Suppressor macrophage treated with lipopolysaccharide for 4 hours (primary cell): Measurements from ENCODE around the gene MYRIP.
"Not testable (repeated sequence)": the region's sequence is repeated elsewhere in the genome, so short reads cannot be mapped to it uniquely, and the experiment has no call there.

ENCODE experiments used
- DNase-seq: peaks from one replicate; pipeline ENCODE4 v3.0.0-alpha.2; 2020

The MYRIP gene

GRCh38 chr3:39972508-39972907, 163.1 kb downstream of the MYRIP start:
- DNase-seq = no peak

DNA sequence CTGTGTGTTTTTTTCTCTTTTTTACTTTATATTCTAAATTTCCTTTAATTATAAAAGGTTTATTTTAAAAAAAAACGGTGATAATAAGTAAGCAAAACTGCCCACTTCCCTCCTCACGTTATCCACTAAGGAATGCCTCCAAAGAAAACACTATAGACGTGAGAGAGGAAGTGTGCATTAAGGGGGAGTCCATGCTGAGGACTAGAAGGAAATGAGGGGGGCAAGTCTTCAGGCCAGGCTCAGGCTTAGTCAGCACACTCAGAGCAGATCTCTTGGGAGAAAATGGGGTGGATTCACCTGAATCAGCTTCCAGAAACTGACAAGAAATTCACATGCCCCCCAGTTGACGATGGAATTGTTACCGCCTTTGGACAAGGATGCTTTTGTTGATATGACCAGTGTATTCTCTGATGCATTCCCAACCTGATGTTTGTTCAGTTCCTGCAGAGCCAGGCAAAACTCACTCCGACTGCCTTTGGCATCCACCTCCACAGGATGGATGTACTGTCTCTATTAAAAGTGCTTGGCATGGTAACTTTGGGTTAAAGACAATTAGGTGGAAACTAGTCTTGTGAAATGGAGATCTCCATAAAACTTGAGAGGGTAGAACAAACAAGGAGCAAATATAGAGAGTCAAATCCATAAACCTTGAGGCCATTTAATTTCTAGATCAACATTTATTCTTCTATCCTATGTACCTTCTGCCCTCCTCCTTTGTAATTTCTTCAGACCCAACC, 167.8 kb downstream of the MYRIP start:
- no peak for DNase-seq

DNA sequence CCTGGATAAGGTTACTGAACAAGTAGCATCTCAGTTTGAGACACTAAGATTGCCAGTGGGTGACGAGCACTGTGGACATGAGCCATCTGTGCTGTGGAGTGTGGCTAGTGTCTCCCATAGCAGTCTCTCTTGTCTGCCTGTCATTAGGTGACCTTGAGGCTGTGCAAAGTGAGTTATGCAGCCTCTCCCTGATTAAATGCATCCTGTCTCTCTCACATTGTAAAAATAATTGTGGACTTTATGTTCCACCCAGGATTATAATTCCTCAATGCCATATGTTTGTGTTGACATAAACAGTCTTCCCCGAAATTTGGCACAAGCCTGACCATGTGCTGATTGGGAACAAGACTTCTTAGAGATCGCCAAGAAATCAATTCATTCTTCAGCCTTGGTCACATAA, 168.9 kb downstream of the MYRIP start:
- no peak for DNase-seq

GRCh38 chr3:39980058-39980457, 170.6 kb downstream of the MYRIP start:
- no peak for DNase-seq

DNA sequence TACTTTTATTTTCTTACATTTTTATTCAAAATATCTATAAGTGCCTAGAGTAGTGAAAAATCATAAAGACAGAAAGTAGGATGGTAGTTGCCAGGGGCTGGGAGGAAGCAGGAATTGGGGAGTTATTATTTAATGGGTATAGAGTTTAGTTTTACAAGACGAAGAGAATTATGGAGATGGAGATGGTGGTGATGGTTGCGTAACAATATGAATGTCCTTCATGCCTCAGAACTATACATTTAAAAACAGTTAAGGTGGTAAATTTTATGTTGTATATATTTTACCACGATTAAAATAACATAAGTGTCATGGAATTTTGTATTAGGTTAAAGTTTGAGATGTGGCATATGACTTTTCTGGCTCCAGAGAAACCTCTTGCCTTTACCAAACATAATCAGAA, 171.4 kb downstream of the MYRIP start:
- no peak for DNase-seq

DNA sequence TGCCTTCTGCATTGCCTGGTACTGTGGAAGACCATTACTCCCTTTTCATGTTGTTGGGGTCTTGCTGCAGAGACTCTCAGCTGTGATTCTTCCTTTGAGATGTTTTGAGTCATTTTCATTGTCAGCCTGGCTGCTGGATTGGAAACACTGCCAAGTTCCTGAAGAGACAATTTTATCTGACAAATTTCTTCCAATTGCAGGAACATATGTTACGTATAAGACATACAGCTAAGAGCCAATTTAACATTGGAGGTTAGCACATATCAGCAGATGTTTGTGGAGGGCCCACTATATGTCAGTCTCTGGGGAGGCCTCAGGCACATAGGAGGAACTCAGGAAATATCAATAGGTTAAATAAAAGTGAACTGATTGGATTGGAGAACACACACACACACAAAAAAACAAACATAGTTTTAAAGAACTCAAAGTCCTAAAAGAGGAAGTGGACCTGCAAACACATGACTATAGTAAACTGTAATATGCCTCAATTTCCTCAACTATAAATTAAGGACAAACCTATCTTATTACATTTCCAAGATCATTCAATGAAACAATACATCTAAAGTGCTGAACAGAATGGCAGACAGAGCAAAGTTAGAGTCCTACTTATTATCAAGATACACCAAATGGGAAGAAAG, 172.3 kb downstream of the MYRIP start:
- no peak for DNase-seq

DNA sequence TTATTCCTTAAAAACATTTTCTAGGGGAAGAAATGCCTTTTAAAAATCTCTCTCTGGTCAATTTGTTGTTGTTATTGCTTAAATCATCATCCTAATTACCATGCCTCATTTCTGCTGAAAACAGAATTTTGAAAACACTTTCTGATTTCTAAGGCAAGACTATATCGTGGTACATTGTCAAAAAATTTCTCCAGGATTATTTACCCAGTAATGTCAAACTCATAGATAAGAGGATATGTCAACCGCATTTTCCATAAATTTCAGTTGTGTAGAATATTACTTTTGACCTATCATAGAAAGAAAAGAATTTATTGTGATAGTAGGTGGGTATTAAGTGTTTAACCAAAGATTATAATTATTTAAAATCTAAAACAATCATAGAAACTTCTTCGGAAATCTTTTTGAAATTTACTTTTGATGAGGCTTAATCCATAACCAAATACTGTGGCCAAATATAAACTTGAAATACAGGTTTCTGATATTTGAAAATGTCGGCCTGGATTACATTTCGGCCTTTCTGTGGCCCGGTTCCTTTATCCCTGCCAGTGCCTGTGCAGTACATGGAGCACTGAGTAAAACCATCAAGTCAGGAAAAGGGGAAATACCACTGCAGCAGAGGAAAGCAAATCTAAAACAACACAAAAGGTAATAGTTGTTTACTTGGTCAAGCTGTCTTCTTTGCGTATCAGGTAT, 173.4 kb downstream of the MYRIP start:
- DNase-seq = no peak

DNA sequence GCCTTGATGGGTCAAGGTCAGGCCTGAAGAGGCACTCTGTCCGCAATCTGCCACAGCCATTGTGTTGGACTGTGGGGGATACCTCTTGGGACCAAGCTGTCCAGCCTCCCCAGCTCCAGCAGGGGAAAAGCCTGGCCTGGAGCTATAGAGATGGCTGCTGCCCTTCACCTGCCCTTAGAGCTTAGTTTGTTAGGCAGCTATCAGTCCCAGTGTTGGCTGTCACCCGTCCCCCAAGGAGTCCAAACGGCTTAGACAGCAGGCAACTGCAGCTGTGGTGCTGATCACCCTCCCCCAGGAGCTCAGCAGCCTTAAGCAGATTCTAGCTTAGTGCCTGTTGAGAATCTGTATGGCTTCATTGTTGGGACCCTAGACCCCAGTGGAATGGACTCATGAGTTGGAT, 180.3 kb downstream of the MYRIP start:
- no peak for DNase-seq

GRCh38 chr3:39990532-39990931, 181.1 kb downstream of the MYRIP start:
- peak; percentile 68 for DNase-seq

DNA sequence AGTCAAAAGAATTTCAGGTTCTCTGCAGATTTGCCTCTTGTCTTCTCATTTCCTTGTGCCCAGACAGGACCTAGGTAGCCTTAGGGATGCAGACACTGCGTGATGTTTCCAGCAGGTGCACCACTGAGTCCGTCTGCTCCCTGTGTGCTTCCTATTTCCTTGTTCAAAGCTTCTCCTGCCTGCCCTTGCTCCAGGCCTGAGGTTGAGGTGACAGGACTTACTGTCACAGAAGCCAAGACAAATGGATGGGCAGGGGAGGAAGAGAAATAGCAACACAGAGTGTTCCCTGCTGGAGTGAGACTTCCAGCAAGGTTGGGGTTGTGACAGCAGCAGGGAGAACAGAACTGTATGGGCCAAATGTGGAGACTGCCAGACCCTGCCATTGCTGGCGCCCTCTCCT, 199.4 kb downstream of the MYRIP start:
- no peak for DNase-seq

GRCh38 chr3:40009991-40010390, 200.6 kb downstream of the MYRIP start:
- no peak for DNase-seq

DNA sequence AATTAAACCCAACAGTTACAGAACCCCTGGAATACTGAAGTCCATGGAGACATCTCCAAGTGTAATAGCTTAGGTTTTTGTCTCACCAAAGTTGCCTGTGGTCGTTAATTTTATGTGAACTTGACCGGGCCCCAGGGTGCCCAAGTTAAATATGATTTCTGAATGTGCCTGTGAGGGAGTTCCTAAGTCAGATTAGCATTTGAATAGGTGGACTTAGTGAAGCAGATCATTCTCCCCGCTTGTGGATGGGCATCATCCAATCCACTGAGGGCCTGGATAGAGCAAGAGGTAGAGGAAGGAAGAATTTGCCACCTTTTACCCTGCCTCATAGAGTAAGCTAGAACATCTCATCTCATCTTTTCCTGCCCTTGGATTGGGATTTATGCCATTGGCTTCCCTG, 203.0 kb downstream of the MYRIP start:
- DNase-seq = no peak

DNA sequence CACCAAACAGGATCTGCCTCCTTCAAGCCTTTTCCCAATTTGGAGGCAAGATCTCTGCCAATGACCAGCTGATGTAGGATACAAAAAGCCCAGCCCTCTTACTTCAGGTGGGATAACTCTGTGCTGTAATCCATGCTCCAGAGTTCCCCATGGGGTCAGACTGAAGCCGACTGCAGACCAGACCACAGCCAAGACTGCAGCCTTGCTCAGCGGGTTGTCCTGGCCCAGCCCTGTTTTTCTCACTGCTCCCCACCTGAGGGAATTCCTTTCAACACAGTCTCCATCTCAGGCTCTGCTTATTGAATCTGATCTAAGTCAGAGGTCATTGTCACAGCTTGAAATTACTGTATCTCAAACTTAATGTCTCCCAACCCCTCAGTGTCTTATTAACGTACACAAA, 207.0 kb downstream of the MYRIP start:
- DNase-seq = no peak

DNA sequence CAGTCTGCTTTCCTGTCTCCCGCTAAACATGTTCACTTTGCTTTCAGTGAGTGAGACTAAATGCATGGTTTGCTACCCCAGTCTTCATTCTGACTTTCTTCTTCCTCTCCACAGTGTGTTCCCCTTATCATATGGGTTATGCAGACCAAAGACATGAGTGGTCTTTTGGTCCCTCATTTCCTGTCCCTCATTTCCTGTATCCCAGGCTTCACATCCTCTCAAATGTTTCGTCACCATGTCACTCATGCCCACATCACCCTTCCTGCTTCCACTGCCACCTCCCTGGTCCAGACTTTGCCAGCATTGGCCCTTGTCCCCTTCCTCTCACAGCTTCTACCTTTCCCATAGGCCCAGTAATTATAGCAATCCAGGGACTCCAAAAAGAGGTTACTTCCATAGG, 209.0 kb downstream of the MYRIP start:
- no peak for DNase-seq

GRCh38 chr3:40019376-40019775, 210.0 kb downstream of the MYRIP start:
- DNase-seq = no peak

GRCh38 chr3:40020689-40021088, 211.3 kb downstream of the MYRIP start:
- DNase-seq = no peak

DNA sequence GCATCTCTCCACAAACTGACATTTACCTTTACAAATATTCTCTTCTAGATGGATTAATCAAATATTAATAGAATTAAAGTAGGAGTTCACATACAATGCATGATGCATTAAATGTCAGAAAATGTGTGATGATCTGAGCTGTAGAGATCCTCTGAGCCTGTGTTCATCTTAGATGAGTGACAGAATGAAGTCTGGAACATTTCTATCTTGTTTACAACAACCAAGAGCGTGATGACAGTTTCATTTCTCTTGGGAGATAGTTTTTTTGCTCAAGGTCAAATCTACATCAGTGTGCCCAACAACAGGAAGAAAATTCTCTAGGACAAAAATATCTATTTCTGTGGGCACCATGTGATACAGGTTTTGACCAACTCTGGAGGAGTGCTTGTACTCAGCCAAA, 211.9 kb downstream of the MYRIP start:
- DNase-seq = no peak

DNA sequence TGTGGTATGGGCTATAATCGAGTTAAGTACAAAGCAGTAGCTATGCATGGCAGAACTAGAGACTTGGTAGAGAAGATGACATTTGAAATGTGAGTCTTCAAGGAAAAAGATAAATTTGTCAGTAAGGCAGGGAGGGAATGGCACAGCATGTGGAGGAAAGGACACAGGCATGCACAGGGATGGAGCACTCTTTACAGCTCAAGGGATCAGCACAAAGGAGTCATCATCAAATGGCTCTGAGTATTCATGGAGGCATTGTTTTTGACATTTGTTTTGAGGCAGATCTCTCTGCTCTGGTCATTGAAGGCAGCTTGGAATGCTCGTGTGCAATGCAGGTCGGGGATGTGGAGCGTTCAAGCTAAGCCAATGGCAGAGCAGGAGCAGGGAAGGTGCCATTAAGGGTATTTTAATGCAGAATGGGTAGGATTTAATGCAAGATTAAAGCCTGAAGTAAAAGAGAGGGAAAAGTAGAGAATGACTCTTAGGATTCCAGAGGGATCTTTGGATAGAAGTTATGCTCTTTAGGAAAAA, 213.0 kb downstream of the MYRIP start:
- DNase-seq = no peak

- no peak for DNase-seq
Measured at GRCh38 chr3:40024526-40024925, 215.1 kb downstream of the MYRIP start.

DNA sequence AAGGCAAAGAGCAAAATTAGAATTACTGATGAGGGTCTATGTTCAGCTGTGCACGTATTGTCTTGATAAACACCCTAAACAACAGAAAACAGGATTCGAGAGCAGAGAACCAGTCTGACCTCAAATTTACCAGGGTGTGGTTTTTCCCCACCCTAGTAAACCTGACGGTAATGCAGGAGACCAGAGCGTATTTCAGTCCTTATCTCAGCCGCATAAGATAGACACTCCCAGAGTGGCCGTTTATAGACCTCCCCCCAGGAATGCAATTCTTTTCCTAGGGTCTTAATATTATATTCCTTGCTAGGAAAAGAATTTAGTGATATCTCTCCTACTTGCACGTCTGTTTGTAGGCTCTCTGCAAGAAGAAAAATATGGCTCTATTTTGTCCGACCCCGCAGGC, 216.5 kb downstream of the MYRIP start:
- not testable (repeated sequence) for DNase-seq

DNA sequence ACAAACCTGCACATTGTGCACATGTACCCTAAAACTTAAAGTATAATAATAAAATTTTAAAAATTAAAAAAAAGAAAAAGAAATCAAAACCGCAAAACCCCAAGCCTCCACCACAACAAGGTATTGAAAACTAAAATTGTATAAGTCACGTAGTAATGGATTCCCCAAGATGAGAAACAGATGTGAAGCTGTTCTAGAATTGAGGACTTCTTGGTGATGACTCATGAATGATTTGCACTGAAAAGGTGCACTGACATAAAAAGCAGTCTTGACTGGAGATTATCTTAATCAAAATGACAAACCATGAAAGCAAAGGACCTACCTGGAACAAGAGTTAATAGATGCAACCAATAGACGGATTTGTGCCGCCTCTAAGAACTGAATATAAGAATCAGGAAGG, 225.8 kb downstream of the MYRIP start:
- DNase-seq = no peak

DNA sequence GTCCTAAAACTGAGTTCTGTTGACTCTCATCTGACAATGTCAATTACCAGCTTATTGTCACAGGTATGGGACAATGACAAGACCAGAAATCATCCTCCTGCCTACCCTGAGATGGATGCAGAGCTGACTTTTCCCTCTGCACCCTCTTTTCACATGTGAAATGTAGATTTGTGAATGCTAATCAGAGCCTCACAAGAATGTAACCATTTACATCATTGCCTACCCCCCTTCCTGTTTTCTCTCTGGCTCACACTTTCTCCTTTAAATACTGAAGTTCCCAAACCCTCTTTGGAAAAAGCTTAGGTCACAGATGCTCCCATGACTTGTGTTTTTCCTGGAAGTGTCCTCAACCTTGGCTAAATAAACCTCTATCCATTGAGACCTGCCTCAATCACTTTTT, 228.2 kb downstream of the MYRIP start:
- no peak for DNase-seq

DNA sequence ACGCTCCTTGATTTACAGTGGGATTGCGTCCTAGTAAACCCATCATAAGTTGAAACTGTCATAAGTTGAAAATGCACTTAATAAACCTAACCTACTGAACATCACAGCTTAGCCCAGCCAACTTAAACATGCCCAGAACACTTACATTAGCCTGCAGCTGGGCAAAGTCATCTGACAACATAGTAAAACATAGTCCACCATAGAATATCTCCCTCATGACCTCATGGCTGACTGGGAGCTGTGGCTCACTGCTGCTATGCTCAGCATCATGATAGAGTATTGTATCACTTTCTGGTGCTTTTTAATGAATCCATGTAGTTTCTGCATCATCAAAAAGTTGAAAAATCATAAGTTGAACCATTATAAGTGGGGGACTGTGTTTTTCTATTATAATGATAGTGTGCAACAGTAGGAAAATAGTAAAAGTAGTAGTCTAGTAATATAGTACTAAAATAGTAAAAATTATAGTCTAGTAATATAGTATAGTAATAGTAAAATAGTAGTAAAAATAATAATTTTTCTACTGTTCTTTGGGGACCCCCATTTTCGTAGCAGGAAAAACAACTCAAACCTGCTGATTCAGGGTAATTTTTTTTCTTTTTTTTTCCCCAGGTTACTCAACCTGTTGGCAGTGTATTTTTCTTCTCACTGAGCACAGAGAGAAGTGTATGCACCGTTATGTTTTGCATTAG, 233.5 kb downstream of the MYRIP start:
- no peak for DNase-seq

- DNase-seq = no peak
Measured at GRCh38 chr3:40043444-40043755, 234.0 kb downstream of the MYRIP start.
